ENCODE data around the gene ATP6V1C2.

Gene ATP6V1C2

DNA sequence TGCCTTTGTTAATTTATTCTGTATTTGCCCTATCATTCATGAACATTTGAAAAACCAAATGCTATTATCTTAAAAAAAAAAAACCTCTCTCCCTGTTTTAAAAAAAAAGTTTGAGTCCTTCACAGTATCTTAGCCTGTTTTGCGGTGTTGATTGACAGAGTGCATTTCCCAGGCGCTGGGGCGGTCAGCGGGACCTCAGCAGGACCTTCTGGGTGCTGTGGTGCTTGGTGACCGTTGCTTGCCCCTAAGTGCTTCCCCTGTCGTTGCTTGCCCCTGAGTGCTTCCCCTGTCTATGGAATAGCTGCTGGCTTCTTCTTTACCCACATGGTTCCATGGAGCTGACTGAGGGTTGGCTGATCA, 12.1 kb downstream of the ATP6V1C2 start:
- DNase-seq, result no peak

GRCh38 chr2:10733980-10734379, 12.6 kb downstream of the ATP6V1C2 start:
- DNase-seq, result no peak

- DNase-seq, result no peak
Observed at GRCh38 chr2:10738192-10738591, 16.8 kb downstream of the ATP6V1C2 start.

- DNase-seq, result no peak
Observed at GRCh38 chr2:10740226-10740625, 18.8 kb downstream of the ATP6V1C2 start.

- no peak for DNase-seq
Observed at GRCh38 chr2:10741139-10741538, 19.7 kb downstream of the ATP6V1C2 start.

DNA sequence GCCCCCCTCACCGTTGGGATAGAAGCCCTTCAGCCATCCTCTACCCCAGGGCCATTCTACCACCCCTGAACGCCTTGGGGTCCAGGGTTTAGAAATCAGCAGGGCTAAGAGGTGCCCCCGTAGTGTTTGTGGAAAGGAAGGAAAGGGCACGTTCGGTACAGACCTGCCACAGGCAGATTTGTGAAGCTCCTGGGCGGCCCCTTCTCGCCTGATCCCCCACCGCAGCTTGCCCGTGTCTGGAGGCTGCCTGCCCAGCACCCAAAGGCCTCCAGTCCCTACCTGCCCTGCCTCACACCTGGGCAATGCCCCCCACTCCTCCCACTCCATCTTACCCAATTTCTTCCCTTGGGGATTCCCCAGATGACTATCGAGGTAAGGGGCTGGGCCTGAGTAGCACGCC, 21.2 kb downstream of the ATP6V1C2 start:
- no peak for DNase-seq

DNA sequence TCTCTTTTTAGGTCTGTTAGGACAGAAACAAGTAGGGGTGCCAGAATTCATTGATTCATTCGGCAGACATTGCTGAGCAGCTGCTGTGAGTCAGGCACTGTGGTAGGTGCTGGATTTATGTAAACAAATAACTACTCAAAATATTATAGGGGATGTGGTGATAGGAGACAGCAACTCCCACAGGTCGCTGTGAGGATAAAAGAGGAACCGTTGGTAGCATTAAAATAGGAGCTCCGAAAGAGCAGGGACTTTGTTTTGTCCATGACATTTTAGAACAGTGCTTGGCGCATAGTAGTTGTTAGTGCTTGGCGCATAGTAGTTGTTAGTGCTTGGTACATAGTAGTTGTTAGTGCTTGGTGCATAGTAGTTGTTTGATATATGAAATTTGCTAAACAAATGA, 29.2 kb downstream of the ATP6V1C2 start:
- DNase-seq, result no peak

DNA sequence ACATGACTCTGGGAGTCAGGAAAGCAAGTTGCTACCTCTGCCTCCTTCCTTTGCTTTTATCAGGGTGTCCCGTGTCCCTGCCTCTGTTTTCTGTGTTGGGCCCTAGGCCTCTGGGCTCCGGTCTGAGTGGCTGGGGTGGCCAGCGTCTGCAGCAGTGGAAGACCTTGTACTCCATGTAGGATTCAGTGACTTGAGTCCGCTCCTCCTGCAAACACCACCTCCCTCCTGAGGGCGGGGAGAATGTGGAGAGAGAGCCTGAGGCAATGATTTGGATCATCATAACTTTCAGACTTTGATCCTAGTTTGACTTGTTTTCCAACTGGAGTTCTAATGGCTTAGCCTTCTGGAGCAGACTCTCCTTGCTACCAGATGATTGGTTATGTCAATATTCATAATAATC, 30.8 kb downstream of the ATP6V1C2 start:
- no peak for DNase-seq

- DNase-seq, result no peak
Observed at GRCh38 chr2:10753156-10753555, 31.7 kb downstream of the ATP6V1C2 start.

GRCh38 chr2:10753876-10754275, 32.4 kb downstream of the ATP6V1C2 start:
- no peak for DNase-seq

GRCh38 chr2:10755621-10756020, 34.2 kb downstream of the ATP6V1C2 start:
- DNase-seq, result no peak

- DNase-seq, result no peak
Observed at GRCh38 chr2:10757814-10758286, 36.4 kb downstream of the ATP6V1C2 start.

GRCh38 chr2:10759151-10759714, 37.8 kb downstream of the ATP6V1C2 start:
- DNase-seq, result no peak

DNA sequence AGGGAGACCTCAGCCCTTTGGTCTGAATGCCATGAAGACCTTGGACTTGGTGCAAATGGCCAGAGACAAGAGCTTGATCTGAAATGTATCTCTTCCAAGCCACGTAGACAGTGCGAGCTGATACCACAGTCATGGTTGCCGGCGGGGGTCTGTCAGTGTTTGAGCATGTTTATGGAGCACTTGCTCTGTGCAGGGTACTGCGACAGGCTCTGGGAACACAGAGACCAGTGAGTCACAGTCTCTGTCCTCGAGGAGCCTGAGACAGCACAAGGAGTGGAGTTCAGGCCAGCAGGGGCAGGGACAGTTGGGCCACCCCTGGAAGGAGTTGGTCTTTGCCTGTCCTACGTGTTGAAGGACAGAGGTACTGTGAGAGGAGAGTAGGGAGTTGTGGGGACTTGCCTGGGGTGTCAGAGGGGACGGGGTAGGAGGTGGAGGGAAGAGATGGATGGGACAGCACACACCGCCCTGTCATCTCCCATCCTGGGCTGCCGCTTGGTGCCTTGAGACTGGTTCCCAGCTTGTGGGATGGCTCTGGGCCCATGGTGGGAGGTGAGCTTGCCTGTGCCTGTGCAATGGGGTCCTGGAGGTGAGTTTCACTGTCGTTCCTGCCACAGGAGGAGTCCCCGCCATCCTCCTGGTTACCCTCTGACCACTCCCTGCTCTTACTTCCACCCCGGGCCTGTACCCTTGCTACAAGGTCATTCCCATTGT, 39.5 kb downstream of the ATP6V1C2 start:
- DNase-seq, result no peak

DNA sequence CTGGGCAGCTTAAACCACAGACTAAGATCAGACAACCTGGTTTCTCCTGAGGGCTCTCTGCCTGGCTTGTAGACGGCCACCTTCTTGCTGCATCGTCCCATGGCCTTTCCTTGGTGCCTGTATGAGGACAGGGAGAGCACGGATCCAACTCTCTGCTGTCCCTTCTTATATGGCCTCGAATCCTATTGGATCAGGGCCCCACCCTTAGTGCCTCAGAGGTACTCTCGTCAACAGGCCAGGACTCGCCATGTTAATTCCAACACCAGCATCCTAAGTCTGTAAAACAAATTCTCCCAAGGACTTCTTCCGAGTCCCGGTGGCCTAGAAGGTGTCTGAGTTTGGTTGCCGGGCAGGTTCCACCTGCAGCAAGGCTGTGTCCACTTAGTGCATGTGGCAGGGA, 40.2 kb downstream of the ATP6V1C2 start:
- no peak for DNase-seq

GRCh38 chr2:10762651-10763460, 41.4 kb downstream of the ATP6V1C2 start:
- no peak for DNase-seq

DNA sequence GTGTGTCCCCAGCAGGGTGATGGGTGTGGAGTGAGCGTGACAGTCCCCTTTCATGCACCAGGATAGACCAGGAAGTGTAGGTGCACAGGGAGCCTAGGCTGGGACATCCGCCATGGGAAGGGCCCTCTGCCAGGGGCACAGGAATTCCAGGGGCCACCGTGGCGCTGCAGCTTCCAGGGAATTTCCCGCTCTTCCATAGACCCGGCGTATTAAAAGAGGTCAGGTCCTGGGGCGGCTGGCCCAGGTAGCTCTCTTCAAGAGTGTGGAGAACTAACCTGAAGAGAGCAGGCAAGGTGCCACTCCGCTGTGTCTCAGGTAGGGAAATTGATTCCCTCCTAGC, 42.0 kb downstream of the ATP6V1C2 start:
- no peak for DNase-seq

GRCh38 chr2:10764096-10764785, 42.8 kb downstream of the ATP6V1C2 start:
- DNase-seq, result no peak

DNA sequence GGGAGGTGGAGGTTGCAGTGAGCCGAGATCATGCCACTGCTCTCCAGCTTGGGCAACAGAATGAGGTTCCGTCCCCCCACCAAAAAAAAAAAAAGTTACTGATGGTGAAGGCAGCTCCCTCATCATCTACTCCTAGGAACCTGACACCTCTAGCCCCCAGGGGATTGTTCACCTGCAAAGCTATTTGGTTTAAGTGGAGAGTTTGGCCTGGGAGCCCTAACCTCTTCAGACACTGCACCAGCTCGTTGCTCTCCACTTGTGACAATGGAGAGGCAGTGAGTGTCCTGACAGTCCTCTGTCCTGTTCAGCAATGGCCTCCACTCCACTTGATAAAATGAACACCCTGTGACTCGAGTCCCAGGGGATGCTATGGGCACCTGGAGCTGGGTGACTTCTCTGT, 43.5 kb downstream of the ATP6V1C2 start:
- no peak for DNase-seq

- no peak for DNase-seq
Observed at GRCh38 chr2:10765461-10765860, 44.0 kb downstream of the ATP6V1C2 start.

- no peak for DNase-seq
Observed at GRCh38 chr2:10765914-10766313, 44.5 kb downstream of the ATP6V1C2 start.

GRCh38 chr2:10768063-10768507, 46.7 kb downstream of the ATP6V1C2 start:
- DNase-seq, result no peak

DNA sequence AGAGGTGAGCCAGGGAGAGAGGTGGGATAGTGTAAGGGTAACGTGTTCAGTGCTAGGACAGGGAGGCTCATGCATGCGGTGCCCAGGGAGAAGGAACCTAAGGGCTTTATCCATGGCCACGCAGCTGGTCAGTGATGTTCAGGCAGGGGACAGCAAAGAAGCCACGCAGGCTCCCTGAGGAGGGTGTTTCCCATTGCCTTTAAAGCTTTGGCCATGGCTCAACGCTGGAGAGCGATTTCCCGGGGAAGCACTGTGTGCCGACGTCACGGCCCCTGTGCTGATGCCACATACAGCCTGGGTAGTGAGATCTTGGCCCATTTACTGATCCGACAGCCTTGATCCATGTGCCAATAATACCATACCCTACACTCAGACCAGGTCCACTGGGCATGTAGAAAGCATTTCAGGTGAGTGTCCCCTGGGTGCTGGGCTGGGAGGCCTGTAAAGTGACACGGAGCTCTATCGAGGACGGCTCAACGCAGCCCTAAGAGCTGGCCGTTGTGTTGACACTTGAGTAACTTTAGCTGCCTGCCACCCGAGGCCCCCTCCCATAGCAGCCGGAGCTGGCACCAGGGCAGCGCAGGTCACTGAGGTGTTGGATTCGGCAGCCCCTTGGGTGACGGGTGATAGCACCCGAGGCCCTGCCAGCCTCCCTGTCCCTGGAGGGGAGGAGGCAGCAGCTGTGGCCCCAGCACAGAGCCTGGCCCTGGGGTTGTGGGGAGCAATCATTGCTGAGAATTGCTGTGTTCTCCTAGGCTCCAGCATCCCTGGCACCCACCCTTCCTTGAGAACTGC, 49.7 kb downstream of the ATP6V1C2 start:
- no peak for DNase-seq
